Mesenchymal stem cell (in vitro differentiated cells and primary cell): ENCODE data around the gene TAF1A.

Experiments used
- DNase-seq: peaks from one replicate; pipeline ENCODE4 v3.0.0-alpha.2; 2013
- H2AFZ ChIP-seq: one replicate; pipeline ENCODE4 v1.6.1; 2013; ENCODE audit warnings: low read depth, mild to moderate bottlenecking, control low read depth, inconsistent platforms, low read length, moderate library complexity
- H2AK5ac ChIP-seq: 2 replicates; pipeline ENCODE4 v1.6.1; 2013; ENCODE audit warnings: low read length, moderate library complexity, mild to moderate bottlenecking, inconsistent platforms; ENCODE audit not compliant: severe bottlenecking
- H2BK120ac ChIP-seq: one replicate; pipeline ENCODE4 v1.6.1; 2013; ENCODE audit warnings: low read depth, mild to moderate bottlenecking, inconsistent platforms, low read length, moderate library complexity
- H2BK12ac ChIP-seq, 2 experiments: one replicate each; pipeline ENCODE4 v1.6.1; 2013; ENCODE audit warnings: inconsistent platforms in 2 of 2, low read length in 2 of 2, mild to moderate bottlenecking in 2 of 2, moderate library complexity in 2 of 2, control low read depth in 1 of 2
- H2BK15ac ChIP-seq: one replicate; pipeline ENCODE4 v1.6.1; 2013; ENCODE audit warnings: mild to moderate bottlenecking, low read depth, inconsistent platforms; ENCODE audit not compliant: poor library complexity, severe bottlenecking
- H2BK5ac ChIP-seq: 2 replicates; pipeline ENCODE4 v1.6.1; 2013; ENCODE audit warnings: low read depth, mild to moderate bottlenecking, low read length, control low read depth, inconsistent platforms; ENCODE audit not compliant: poor library complexity, severe bottlenecking
- H3K14ac ChIP-seq, 2 experiments: one replicate each; pipeline ENCODE4 v1.6.1; 2013; ENCODE audit warnings: inconsistent platforms in 2 of 2, low read length in 2 of 2, control low read depth in 1 of 2, mild to moderate bottlenecking in 1 of 2, moderate library complexity in 1 of 2
- H3K18ac ChIP-seq, 2 experiments: one replicate each; pipeline ENCODE4 v1.6.1; 2013; ENCODE audit warnings: inconsistent platforms in 2 of 2, low read length in 2 of 2, control low read depth in 1 of 2, low read depth in 1 of 2, mild to moderate bottlenecking in 1 of 2
- H3K23ac ChIP-seq, 2 experiments: one replicate each; pipeline ENCODE4 v1.6.1; 2013; ENCODE audit warnings: inconsistent platforms in 2 of 2, low read length in 2 of 2, mild to moderate bottlenecking in 2 of 2, moderate library complexity in 2 of 2, control low read depth in 1 of 2
- H3K27ac ChIP-seq: 2 replicates; pipeline ENCODE4 v1.5.1; 2013; ENCODE audit warnings: mild to moderate bottlenecking, moderate library complexity, low read length, control low read depth, inconsistent platforms; ENCODE audit not compliant: poor library complexity, severe bottlenecking
- H3K27me3 ChIP-seq, 2 experiments: 2 replicates each; pipeline versions ENCODE4 v1.6.1 to v1.7.0; 2013; ENCODE audit warnings: low read length in 2 of 2, mild to moderate bottlenecking in 2 of 2, moderate library complexity in 2 of 2, control low read depth in 1 of 2, inconsistent platforms in 1 of 2; ENCODE audit not compliant: control insufficient read depth in 1 of 2, insufficient read depth in 1 of 2
- H3K36me3 ChIP-seq, 2 experiments: 2 replicates each; pipeline versions ENCODE4 v1.6.1 to v1.7.0; 2013; ENCODE audit warnings: low read length in 2 of 2, control low read depth in 1 of 2, inconsistent platforms in 1 of 2, low read depth in 1 of 2, mild to moderate bottlenecking in 1 of 2; ENCODE audit not compliant: insufficient read depth in 2 of 2, control insufficient read depth in 1 of 2
- H3K4ac ChIP-seq, 2 experiments: one replicate each; pipeline ENCODE4 v1.6.1; 2013; ENCODE audit warnings: inconsistent platforms in 2 of 2, low read length in 2 of 2, mild to moderate bottlenecking in 2 of 2, moderate library complexity in 2 of 2, control low read depth in 1 of 2, low read depth in 1 of 2
- H3K4me1 ChIP-seq: 2 replicates; pipeline ENCODE4 v1.6.1; 2013; ENCODE audit warnings: low read depth, low read length, control low read depth; ENCODE audit not compliant: control insufficient read depth, insufficient read depth
- H3K4me2 ChIP-seq: 2 replicates; pipeline ENCODE4 v1.6.1; 2013; ENCODE audit warnings: low read length, mild to moderate bottlenecking, inconsistent platforms; ENCODE audit not compliant: poor library complexity, severe bottlenecking
- H3K4me3 ChIP-seq, 2 experiments: 2 replicates each; pipeline versions ENCODE4 v1.5.1 to v1.7.0; 2013; ENCODE audit warnings: low read length in 2 of 2, mild to moderate bottlenecking in 2 of 2, control low read depth in 1 of 2, low read depth in 1 of 2; ENCODE audit not compliant: insufficient read depth in 1 of 2
- H3K79me1 ChIP-seq: replicated peaks from 2 replicates; pipeline ENCODE4 v1.6.1; 2013; ENCODE audit warnings: mild to moderate bottlenecking, control low read depth, low read length, inconsistent platforms; ENCODE audit not compliant: poor library complexity, severe bottlenecking
- H3K9ac ChIP-seq: 2 replicates; pipeline ENCODE4 v1.7.0; 2013; ENCODE audit warnings: mild to moderate bottlenecking, low read length, moderate library complexity
- H3K9me3 ChIP-seq: 2 replicates; pipeline ENCODE4 v1.7.0; 2013; ENCODE audit warnings: mild to moderate bottlenecking, low read length; ENCODE audit not compliant: control insufficient read depth
- H4K8ac ChIP-seq: one replicate; pipeline ENCODE4 v1.6.1; 2013; ENCODE audit warnings: inconsistent platforms, mild to moderate bottlenecking, low read length, moderate library complexity
- H4K91ac ChIP-seq: one replicate; pipeline ENCODE4 v1.6.1; 2013; ENCODE audit warnings: mild to moderate bottlenecking, low read length, inconsistent platforms
- WGBS: methylation state at CpG from one replicate; pipeline ENCODE4 v1.1.7; 2013; ENCODE audit warnings: mixed read lengths; 5-methylcytosine and 5-hydroxymethylcytosine counted together

TAF1A gene

DNA sequence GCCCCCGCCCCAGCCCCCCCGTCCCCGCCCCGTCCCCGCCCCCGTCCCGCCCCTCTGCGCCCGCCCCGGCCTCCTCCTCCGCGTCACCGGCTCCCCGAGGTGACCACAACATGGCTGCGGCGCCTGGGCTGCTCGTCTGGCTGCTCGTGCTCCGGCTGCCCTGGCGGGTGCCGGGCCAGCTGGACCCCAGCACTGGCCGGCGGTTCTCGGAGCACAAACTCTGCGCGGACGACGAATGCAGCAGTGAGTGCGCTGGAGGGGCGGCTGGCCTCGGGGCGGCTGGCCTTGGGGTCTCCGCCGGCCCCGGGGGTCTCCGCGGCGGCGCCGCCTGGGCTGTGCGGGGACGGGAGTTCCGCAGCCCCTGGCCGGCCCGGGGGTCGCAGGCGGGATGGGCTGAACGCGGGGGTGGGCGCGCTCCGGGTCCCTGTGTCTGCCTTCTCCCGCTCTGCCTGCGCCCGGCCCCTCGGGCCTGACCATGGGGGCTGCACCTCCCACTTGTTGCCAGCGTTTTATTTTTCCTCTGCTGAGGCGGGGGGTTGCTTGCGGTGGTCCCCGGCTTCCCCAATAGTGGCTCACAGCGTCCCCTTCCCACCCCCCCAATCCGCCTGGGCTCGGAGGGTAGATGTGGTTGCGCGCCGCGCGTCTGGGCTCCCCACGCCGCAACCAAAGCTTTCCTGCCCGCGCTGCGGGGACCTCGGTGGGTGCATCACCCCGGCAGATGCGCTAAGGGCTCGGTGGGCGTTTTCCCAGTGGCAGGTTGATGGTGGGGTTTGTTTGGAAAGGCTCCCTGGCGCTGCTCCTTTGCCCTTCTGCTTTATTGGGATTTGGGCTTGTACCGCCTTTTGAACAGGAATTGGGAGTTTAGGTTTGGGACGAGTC is 28.5 kb upstream of the TAF1A start, which contains the start of gene MIA3:
TSS of gene MIA3 (plus strand) at position 97 of the 879 bp plus-strand sequence. CDS start at position 111, 14 bp downstream.
- H3K9me3 ChIP-seq, result no peaks in the 10 kb centered on the region
- H2BK120ac ChIP-seq, result peak within 1 kb of the TSS; percentile 39
- no peak within 1 kb of the TSS for H3K27ac ChIP-seq
- peak within 1 kb of the TSS; percentile 44 for H2BK15ac ChIP-seq
- peak within 1 kb of the TSS; percentile 29 to 94 for H3K18ac ChIP-seq
- H3K36me3 ChIP-seq, result peaks cover 3 to 20% of the 10 kb centered on the region in 2 experiments
- peak within 1 kb of the TSS; percentile 93 to 99 for H3K4me3 ChIP-seq
- H3K23ac ChIP-seq, result peak within 1 kb of the TSS in 1 of 2 experiments; percentile 99
- peak within 1 kb of the TSS; percentile 93 for H3K9ac ChIP-seq
- peak within 1 kb of the TSS; percentile 12 to 98 for H3K14ac ChIP-seq
- H3K79me1 ChIP-seq, result peaks cover 18% of the 10 kb centered on the region
- peaks cover 3% of the 10 kb centered on the region for H3K4me1 ChIP-seq
- H2AFZ ChIP-seq, result peak within 1 kb of the TSS; percentile 81
- peak within 1 kb of the TSS; percentile 36 for H2AK5ac ChIP-seq
- peak within 1 kb of the TSS; percentile 14 for H4K91ac ChIP-seq
- H2BK5ac ChIP-seq, result no peak within 1 kb of the TSS
- H3K27me3 ChIP-seq, result peaks cover 0 to 3% of the 10 kb centered on the region in 2 experiments
- DNase-seq, result peak; percentile 34
- peak within 1 kb of the TSS; percentile 84 for H3K4me2 ChIP-seq
- H2BK12ac ChIP-seq, result peak within 1 kb of the TSS in 1 of 2 experiments; percentile 6
- H3K4ac ChIP-seq, result peak within 1 kb of the TSS; percentile 51 to 78
- WGBS, result under 1% methylated on average over 68 of the region's 81 CpGs
- peak within 1 kb of the TSS; percentile 90 for H4K8ac ChIP-seq

DNA sequence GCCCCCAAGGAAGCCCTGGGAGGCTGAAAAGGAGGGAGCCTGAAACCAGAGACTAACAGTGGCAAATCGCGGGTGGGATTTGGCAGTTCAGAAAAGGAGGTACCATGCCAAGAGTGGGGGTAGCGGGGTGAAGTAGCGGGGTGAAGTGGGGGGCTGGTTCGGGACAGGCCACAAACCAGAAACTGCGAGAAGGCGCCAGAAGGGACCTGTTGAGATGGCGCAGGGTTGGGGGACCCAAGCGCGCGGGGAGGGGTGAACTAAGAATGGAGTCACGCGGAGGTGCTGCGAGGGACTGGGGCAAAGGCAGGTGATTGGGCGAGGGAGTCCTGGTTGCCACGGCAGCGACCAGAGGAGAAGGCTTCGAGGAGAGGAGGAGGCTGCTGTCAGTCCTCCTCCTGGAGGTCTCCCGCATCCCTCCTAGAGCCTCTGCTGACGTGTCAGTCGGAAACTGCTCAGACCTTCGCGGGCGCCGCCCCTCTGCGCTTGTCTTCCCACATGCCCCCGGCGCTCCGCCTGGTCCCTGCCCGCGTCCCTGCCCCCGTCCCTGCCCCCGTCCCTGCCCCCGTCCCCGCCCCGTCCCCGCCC is 27.7 kb upstream of the TAF1A start:
- H3K4me3 ChIP-seq, result peak overlapping the region; percentile 61 to 71

DNA sequence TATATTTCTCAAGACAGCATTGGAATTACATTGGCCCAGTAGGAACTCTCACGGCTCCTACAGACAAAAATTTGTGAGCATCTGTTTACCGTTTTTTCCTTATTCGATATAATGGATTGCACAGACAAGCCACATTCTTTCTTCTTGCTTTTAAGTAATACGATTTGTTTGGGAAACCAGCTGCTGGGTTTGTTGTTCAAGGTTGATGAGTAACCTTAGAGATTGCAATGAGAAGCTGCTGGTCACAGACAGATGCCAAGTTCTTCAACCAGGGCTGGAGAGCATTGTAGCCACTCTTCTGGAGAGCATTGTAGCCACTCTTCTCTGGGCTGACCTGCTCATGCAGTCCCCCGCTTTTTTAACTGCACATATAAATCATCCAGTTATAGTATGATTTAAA is 26.8 kb upstream of the TAF1A start:
- Histone ChIP-seq H4K91ac (no peak overlapping the region), H3K79me1 (peaks cover 12% of the 10 kb centered on the region), H3K36me3 (peaks cover 0 to 6% of the 10 kb centered on the region in 2 experiments), H3K4me1 (peaks cover 3% of the 10 kb centered on the region), H2BK120ac (no peak overlapping the region), H2AFZ (no peak overlapping the region), H2AK5ac (no peak overlapping the region), H3K27ac (no peak overlapping the region), H3K18ac (no peak overlapping the region), H3K27me3 (peaks cover 0 to 3% of the 10 kb centered on the region in 2 experiments), H3K4me3 (peak overlapping the region in 1 of 2 experiments; percentile 71), H3K23ac (no peak overlapping the region), H3K14ac (no peak overlapping the region), H2BK15ac (no peak overlapping the region), H3K4ac (no peak overlapping the region), H3K9ac (peak overlapping the region; percentile 93), H2BK12ac (no peak overlapping the region), H3K9me3 (no peaks in the 10 kb centered on the region), H2BK5ac (no peak overlapping the region), H3K4me2 (no peak overlapping the region), H4K8ac (no peak overlapping the region)
- DNase-seq, result peak; percentile 77
- WGBS, result 72% methylated on average over 3 of the region's 5 CpGs

More for the DNA sequence above, 27.7 kb upstream of the TAF1A start:
- H2BK120ac ChIP-seq, result peak overlapping the region; percentile 39
- H2BK12ac ChIP-seq, result peak overlapping the region in 1 of 2 experiments; percentile 6
- DNase-seq, result peak; percentile 98
- H3K79me1 ChIP-seq, result peaks cover 15% of the 10 kb centered on the region
- H4K91ac ChIP-seq, result peak overlapping the region; percentile 14
- H3K23ac ChIP-seq, result no peak overlapping the region
- H3K27ac ChIP-seq, result no peak overlapping the region
- peaks cover 3% of the 10 kb centered on the region for H3K4me1 ChIP-seq
- peak overlapping the region; percentile 93 for H3K9ac ChIP-seq
- H3K27me3 ChIP-seq, result peaks cover 0 to 3% of the 10 kb centered on the region in 2 experiments
- 11% methylated on average over 15 of the region's 37 CpGs for WGBS
- no peak overlapping the region for H2BK5ac ChIP-seq
- H2AFZ ChIP-seq, result peak overlapping the region; percentile 75
- H2BK15ac ChIP-seq, result peak overlapping the region; percentile 44
- peak overlapping the region; percentile 76 for H3K4me2 ChIP-seq
- H3K36me3 ChIP-seq, result peaks cover 0 to 12% of the 10 kb centered on the region in 2 experiments
- peak overlapping the region; percentile 58 for H4K8ac ChIP-seq
- peak overlapping the region; percentile 23 to 25 for H3K18ac ChIP-seq
- H2AK5ac ChIP-seq, result peak overlapping the region; percentile 36
- peak overlapping the region; percentile 34 to 35 for H3K4ac ChIP-seq
- no peaks in the 10 kb centered on the region for H3K9me3 ChIP-seq
- H3K14ac ChIP-seq, result peak overlapping the region in 1 of 2 experiments; percentile 18

DNA sequence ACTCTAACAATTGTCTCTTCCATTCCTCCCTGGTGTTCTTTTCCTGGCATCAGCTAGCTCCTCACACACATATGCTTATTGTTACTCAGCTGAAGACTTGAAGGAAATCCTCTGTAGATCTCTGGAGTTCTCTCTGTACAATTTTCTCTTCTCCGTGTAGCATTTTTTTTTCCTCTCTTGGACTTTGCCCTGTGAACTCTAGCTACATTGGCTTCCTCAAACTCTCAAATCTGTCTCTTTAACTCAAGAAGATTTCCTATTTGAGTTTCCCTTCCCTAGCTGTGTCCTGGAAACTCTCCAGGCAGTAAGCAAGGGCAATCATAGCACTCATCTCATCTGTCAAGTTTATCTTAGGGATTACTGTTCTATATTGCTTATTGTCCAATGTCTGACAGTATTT is 23.9 kb upstream of the TAF1A start:
- no peak overlapping the region for H3K4me2 ChIP-seq
- no peak overlapping the region for H4K91ac ChIP-seq
- H3K18ac ChIP-seq, result no peak overlapping the region
- H3K4me1 ChIP-seq, result peaks cover 3% of the 10 kb centered on the region
- H3K27me3 ChIP-seq, result peaks cover 0 to 3% of the 10 kb centered on the region in 2 experiments
- no peak overlapping the region for H2AFZ ChIP-seq
- no peak overlapping the region for H3K27ac ChIP-seq
- no peak overlapping the region for H3K23ac ChIP-seq
- no peak overlapping the region for H2BK12ac ChIP-seq
- no peak overlapping the region for H3K4me3 ChIP-seq
- H2BK120ac ChIP-seq, result no peak overlapping the region
- H3K9ac ChIP-seq, result no peak overlapping the region
- H3K4ac ChIP-seq, result no peak overlapping the region
- H3K79me1 ChIP-seq, result peaks cover 7% of the 10 kb centered on the region
- H2BK15ac ChIP-seq, result no peak overlapping the region
- no peak overlapping the region for H2BK5ac ChIP-seq
- no peak for DNase-seq
- 85% methylated on average over 1 of the region's 1 CpG for whole genome bisulfite sequencing
- H2AK5ac ChIP-seq, result no peak overlapping the region
- no peak overlapping the region for H4K8ac ChIP-seq
- H3K9me3 ChIP-seq, result no peaks in the 10 kb centered on the region
- no peak overlapping the region for H3K14ac ChIP-seq
- H3K36me3 ChIP-seq, result no peaks in the 10 kb centered on the region
